Skin epidermis (tissue), 12 donors: Measurements from ENCODE around the gene DPH5.
"Not testable (repeated sequence)": the region's sequence is repeated elsewhere in the genome, so short reads cannot be mapped to it uniquely, and the experiment has no call there.

Experiments used
- H3K27ac ChIP-seq, 21 experiments: fragments of 200-600 bp; sonication (generic) in 11 of 21; one replicate each; pipeline ENCODE4 v1.5.0; 2020; ENCODE audit warnings: mild to moderate bottlenecking in 3 of 21, inconsistent platforms in 2 of 21, moderate library complexity in 2 of 21
- H3K4me3 ChIP-seq, 7 experiments: fragments of 200-600 bp; sonication (generic) in 2 of 7; one replicate each; pipeline ENCODE4 v1.5.0; 2020; ENCODE audit warnings: inconsistent platforms in 2 of 7, mild to moderate bottlenecking in 2 of 7, moderate library complexity in 1 of 7

Gene DPH5

DNA sequence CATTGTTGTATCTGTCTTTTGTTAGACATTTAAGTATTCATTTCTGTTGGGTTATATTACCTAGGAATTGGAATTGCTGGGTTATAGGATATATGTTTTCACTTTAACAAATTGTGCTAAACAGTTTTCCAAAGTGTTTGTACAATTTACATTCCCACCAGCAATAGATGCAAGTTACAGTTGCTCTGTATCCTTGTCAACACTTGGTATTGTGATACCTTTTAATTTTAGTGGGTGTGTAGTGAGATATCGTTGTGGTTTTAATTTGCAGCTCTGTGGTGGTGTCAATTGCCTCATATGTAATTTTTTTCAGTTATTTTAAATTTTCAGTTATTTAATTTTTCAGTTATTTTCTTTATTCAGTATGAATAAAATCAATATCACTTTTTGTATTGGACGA lies 7.4 kb upstream of the DPH5 start:
- Histone ChIP-seq H3K4me3 (no peak overlapping the region), H3K27ac (no peak overlapping the region)

DNA sequence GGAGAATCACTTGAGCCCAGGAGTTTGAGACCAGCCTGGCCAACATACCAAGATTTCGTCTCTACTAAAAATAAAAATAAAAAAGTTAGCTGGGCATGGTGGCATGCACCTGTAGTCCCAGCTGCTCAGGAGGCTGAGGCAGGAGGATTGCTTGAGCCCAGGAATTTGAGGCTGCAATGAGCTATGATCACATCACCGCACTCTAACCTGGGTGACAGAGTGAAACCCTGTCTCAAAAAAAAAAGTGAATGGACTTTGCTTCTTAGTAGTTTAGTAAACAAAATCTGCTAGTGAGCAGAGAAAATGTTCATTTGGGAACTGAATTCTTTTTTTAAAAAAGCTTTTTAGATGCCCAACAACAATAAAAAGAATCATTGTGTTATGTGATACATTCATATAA lies 6.5 kb upstream of the DPH5 start:
- H3K27ac ChIP-seq, H3K4me3 ChIP-seq: not testable (repeated sequence)

DNA sequence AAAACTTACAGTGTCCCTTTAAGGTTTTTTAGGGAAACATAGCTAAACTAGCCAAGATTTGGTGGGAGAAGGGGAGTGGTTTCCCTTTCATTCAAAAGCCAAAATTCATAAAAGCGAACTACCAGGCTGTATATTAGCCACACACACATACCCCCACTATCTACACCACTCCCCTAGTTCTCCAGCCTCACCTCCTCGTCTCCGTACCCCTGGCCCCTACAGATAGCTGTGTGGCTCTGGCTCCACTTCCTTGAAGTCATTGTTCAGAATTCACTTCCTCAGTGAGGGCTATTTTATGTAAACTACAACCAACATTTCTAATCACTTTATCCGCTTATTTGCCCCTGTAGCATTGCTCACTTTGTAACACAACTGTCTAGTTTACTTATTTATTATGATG lies 5.3 kb upstream of the DPH5 start:
- no peak overlapping the region for H3K27ac ChIP-seq
- no peak overlapping the region for H3K4me3 ChIP-seq

DNA sequence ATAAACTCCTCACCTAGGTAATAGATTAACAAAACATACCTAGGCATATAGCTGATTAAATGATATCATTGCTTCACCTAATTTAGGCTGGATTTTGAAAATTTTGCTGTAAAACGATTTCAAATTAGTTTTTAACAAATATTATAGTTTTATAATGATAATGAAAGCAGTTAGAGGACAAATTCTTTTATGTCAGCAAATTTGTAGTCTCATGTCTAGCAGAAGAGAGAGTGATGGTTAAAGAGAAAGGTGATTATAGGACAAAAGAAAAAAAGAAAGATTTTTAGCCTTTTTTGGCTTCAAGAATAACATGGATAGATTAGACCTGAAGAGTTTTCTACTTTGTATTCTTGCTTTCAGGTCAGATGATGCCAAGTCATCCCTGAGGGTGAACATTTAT lies 3.6 kb upstream of the DPH5 start:
- Histone ChIP-seq H3K4me3 (no peak overlapping the region), H3K27ac (no peak overlapping the region)

DNA sequence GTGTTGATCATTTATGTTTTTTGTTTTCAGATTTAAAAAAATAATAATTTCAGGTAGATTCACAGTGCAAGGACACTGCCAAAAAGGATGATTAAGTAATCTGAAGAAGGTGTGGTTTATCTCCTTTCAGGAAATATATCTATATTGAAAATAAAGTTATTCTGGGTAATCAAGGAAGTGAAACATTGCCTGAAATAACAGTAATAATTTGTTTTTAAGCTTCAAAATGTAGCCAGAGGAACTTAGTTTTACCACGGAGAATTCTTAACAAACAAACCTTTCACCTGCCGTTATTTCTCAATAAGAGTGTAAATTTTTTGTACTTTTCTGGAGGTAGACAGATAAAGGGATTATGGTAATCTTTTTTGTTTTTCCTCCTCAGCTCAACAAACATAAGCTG lies 2.9 kb upstream of the DPH5 start:
- H3K4me3 ChIP-seq = no peak overlapping the region
- H3K27ac ChIP-seq = no peak overlapping the region

DNA sequence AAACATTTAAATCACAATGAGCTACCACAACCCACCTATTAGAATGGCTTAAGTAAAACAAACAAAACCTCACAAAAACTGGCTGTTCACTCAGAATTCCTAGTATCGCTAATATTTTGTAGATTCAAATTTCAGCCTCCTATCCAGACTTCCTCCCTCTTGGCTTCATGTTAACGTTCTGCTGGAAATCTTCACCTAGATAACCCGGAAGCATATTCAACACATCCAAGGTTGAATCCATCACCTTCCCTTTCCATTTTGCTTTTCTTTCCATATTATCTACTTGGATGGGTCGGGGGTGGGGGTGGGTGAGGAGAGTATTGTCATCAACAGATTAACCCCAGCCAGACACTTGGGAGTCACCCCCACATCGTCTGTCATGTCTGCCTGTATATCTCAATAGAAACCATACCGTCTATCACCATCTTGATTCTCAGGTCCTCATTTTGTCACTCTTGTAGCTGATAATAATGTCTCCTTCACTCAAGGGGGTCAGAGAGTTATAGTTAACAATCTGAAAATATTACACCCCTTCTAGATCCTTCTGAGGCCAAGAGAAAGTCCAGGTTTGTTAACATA lies 1.7 kb upstream of the DPH5 start:
- Histone ChIP-seq H3K4me3 (no peak overlapping the region), H3K27ac (no peak overlapping the region)

DNA sequence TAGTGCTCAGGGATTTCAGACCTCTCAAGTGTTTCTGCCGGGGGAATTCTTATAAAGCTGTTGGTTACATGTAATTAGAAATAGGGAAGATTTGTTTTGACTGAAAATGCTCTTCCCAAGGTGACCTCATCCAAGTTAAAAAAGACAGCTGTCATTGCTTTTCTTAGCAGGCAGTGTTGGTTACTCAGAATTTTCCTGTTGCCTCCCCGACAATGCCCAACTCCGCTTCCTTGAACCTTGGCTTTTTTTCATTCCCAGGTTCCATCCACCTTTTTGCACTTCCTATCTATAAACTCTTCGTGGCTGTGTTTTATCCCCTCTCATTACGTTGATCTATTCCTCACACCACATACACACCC lies 825 bp upstream of the DPH5 start:
- peak overlapping the region in 20 of 21 experiments; percentile 68 to 95 (median 88) for H3K27ac ChIP-seq
- peak overlapping the region; percentile 45 to 74 (median 59) for H3K4me3 ChIP-seq

DNA sequence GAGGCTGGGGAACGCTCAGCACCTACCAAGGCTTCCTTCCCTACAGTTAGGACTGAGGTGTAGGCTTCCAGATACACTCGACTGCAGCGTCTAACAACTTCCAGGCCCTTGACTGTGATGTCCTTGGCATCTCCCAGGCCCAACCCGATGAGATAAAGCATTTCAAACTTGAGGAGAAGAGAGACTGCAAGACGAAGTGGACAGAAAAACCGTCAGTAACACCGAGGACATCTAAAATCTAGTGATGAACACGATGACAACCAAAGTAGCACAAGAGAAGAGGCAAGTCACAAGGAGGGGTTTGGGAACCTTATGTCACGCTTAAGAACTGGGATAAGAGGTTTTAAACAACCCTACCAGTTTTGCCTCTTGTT lies 314 bp downstream of the DPH5 start:
- peak overlapping the region in 20 of 21 experiments; percentile 68 to 95 (median 88) for H3K27ac ChIP-seq

DNA sequence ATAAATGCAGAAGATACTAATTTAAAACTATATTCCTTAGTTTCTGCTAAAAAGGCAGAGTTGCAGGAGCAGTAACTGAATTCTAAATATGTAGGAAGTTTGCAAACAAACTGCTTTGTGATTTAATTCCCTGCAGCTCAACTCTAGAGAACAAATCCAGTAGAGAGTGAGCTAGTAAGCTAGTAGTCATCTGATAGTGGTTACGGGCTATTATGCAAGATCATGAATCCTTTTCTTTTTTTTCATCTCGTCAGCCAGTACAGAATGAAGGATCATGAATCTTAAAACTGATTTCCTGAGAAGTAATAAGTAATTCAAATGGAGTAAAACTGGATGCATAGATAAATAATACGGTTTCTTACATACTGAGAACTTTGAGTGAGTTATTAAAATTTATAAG lies 3.3 kb downstream of the DPH5 start:
- Histone ChIP-seq H3K4me3 (no peak overlapping the region), H3K27ac (peak overlapping the region in 1 of 21 experiments; percentile 6)

More for the DNA sequence above, 314 bp downstream of the DPH5 start:
- H3K4me3 ChIP-seq = peak overlapping the region; percentile 45 to 74 (median 59)

DNA sequence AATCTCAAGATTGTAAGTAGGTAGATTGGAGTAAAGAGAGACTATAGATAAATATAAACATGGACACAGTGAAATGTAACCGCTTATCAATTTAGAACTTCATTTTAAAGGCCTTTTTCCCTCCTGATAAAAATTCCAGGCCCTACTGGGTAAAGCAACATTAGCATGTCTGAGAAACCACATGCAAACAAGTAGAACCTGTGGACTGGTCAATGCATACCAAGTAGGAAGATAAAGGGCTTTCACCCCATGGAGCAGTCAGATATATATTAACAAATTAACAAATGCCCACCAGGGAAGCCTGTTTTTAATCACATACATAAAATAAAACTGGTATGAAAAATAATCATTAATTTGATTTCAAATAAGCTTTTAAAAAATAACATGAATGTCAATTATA lies 8.1 kb downstream of the DPH5 start:
- Histone ChIP-seq H3K4me3 (no peak overlapping the region), H3K27ac (no peak overlapping the region)

DNA sequence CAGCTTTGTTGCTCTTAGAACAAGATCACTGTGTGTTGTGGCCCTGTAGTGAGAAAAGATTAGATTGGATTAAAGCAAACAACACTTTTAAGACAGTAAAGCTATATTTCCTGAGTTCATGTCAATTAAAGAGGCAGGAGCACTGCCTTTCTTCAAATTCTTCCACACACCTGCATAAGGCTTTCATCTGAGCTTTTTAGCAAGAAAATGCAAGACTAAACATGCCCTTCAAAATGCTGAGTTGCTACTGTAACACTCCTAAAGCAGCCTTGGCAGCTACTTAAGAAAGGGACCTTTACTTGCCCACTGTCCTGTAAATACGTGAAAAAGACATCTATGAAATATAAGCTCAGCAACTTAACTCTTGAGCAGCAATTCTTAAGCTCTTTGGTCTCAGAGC lies 11.8 kb downstream of the DPH5 start:
- Histone ChIP-seq H3K27ac (no peak overlapping the region), H3K4me3 (no peak overlapping the region)

DNA sequence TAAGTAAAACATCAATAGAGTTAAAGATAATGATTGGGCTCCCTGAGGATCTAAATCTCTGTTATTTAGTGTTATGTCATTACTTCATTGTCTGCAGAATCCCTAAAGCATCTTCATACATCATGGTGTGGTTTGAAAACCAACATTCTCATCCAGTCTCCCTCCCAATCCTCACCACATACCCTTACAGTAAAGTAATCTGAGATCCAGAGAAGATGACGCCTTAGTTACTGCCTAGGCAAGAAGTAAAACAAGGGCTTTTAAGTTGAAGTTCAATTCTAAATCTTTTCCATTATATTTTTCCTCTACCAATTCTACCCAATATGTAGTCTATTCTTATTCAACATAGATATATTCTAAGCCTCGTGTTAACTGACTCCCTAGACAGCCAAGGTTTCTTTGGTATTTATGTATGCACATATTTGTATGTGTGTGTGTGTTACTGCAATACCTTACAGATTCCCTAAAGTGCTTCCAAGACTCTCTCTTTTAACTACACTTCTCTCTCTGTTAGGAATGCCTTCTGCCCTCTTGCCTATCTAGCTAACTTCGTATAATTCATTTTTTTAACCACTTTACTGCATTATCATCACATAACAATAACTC lies 17.3 kb downstream of the DPH5 start:
- no peak overlapping the region for H3K4me3 ChIP-seq
- no peak overlapping the region for H3K27ac ChIP-seq

DNA sequence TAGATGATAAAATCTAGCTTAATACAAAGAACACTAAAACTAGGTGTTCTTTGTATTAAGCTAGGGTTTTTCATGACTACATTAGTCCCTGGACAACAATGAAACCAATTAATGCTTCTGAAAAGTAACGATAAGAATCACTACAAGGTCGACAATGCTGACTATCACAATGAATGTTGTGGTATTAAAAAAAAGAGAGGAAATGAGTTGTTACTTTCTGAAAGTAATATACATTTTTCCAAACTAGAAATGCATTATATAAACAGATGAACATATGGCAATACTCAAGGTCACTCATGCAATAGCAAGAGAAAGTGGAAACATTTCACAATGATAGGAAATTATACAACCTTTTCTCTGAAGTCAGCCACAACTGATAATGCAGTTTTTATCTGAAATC lies 19.0 kb downstream of the DPH5 start:
- Histone ChIP-seq H3K27ac (peak overlapping the region in 1 of 21 experiments; percentile 20), H3K4me3 (no peak overlapping the region)

DNA sequence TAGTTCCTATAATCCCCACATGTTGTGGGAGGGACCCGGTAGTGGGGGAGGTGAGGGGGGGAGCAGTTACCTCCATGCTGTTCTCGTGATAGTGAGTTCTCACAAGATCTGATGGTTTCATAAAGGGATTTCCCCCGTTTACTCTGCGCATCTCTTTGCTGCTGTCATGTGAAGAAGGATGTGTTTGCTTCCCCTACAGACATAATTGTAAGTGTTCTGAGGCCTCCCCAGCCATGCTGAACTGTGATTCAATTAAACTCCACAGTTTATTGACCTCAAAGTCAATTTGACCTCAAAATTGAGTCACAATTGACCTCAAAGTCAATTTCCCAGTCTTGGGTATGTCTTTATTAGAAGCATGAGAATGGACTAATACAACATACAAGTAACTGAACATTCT lies 19.7 kb downstream of the DPH5 start:
- peak overlapping the region in 1 of 21 experiments; percentile 20 for H3K27ac ChIP-seq
- no peak overlapping the region for H3K4me3 ChIP-seq

DNA sequence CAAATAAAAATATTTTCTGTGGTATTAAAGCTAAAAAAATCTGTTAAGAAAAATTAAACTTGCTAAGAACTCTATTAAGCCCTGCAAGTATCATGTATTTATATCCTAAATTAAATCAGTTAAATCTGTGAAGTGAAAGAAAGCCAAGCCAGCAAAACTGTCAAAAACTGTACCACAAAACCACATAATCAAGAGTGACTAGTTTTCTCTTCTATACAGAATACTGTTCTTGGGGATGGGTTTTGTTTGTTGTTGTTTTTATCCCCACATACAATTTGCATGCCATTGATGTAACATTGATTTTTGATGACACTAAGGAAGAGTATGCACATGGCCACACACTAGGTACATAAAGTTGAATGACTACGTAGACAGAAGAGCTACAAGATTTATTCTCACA lies 20.4 kb downstream of the DPH5 start:
- Histone ChIP-seq H3K27ac (no peak overlapping the region), H3K4me3 (no peak overlapping the region)

DNA sequence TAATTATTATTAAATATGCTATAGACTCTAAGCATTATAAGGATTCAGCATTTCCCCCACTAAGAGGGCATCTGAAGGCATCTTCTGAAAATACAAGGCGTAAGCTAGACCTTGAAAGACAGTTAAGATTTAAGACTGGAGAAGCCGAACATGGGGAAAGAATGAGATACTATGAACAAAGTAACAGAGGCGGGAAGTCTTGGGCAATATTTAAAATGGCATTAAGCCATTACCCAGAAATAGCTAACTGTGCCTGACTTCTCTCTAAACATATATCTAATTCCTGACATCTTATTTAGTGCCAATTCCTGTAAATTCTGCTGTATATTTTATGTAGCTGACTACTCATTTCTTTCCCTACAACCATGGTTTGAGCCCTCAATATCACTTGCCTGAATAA lies 20.9 kb downstream of the DPH5 start:
- peak overlapping the region in 3 of 21 experiments; percentile 2 to 37 (median 26) for H3K27ac ChIP-seq
- H3K4me3 ChIP-seq = no peak overlapping the region

DNA sequence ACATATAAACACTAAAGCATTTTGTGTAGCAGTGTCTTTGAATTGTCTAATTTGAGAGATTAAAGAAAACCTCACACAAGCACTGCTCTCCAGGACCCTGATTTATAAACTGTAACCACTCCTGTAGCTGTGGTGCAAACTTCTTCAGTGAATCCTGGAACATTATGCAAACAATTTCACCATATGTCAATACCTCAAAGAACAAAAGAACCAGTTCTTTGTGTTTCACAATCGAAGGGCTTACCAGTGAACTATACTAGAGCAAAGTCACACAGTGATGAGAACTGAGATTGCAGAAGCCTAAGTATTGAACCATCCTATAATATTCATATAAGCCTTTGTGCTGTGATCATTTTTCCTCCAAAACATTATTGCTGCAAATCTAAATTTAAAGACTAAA lies 21.5 kb downstream of the DPH5 start:
- Histone ChIP-seq H3K27ac (peak overlapping the region in 2 of 21 experiments; percentile 2 to 26), H3K4me3 (no peak overlapping the region)

DNA sequence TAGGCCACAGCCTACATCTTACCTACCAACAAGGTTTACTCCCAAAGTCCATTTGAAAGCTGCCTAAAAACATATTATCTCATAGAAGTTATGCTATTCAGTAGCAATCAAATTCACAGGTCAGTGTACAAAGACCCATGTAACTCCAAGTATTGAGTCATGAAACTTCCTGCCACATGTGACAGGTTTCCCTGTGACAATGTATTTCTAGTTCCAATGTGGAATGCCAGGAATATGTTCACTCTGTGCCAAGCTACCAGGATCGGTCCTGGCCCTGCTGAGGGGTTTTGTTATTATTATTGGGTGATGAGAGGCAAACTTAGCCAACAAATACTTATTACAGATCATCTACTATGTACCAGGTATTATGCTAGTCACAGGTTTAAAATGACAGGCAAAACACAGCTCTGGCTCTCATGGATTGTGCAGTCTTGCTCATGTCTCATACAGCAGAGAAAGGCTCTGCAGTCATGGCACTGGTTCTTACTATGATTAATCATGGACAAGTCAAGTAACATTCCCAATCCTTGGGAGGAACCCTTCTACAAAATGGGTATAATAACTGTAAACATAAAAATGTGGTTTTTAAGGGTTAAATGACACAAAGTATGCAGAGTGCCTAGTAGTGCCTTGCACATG lies 22.5 kb downstream of the DPH5 start:
- no peak overlapping the region for H3K4me3 ChIP-seq
- H3K27ac ChIP-seq = peak overlapping the region in 5 of 21 experiments; percentile 13 to 55 (median 33)

DNA sequence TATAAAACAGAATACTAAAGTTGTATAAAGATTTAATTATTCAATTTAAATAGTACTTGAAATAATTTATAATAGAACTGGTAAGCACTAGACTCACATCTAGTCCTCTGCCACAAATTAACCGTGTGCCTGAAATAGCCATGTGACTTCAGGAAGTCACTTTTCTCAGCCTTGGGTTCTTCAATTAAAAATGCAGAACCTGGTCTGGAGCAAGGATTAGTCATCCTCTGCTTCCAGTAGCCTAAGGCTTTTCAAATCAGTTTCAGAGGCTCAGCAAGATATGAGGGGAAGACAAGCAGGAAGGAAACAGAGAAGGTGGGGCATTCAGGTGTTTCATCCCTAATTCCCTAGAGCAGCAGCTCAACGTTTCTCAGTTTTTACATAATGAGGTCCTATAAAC lies 23.0 kb downstream of the DPH5 start:
- H3K4me3 ChIP-seq = no peak overlapping the region
- peak overlapping the region in 4 of 21 experiments; percentile 13 to 49 (median 30) for H3K27ac ChIP-seq

DNA sequence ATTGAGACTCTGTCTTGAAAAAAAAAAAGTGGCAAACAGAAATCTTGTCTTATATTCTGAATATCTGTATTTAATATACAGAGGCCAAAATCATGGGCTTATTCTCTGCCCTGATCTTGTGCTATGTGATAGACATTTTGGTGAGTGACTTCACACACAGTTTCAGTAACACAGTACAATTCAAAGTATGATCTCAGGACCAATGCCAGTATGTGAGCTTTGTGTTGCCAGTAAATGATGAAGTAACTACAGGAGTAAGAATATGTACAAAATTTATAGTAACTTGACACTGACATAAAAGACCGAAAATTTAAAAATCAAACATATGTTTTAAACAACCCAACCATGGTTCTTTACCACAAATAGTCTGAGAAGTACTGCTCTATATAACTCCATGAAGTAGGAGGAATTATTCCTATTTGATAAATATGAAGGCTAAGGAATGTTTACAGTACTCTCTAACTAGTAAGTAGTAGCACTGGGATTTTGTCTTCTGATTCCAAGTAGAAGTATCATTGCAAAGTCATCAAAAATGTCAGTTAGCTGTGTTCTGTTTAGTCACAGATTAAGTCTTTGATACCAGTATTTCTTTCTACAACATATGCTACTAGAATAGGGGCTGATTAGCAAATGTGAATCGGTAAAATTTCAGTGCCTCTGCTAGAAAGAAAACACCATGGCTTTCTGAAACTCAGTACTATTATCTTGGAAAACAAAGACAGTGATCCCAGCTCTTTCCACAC lies 25.3 kb downstream of the DPH5 start:
- no peak overlapping the region for H3K27ac ChIP-seq
- no peak overlapping the region for H3K4me3 ChIP-seq

DNA sequence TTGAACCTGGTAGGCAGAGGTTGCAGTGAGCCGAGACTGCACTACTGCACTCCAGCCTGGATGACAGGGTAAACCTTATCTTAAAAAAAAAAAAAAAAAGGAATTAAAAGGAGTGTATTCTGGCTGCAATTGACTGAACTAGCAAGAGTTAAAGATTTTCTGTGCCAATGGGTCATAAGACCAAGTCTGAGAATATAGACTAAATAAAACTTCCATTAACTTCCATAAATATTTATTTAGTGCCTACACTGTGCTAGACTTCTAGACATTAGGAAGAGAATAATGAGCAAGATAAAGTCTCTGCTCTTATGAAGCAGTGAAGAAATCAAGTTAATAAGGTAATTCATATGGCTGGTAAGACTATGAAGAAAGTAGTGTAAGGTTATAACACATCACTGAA lies 27.2 kb downstream of the DPH5 start:
- Histone ChIP-seq H3K27ac (no peak overlapping the region), H3K4me3 (no peak overlapping the region)
